ENCODE data around the gene PCTP.

Gene PCTP

GRCh38 chr17:55727275-55727674 lies 23.6 kb upstream of the PCTP start:
- TF ChIP-seq FOXP2 (optimal IDR thresholded peaks at IDR 0.05; ENCODE audit: borderline replicate concordance, extremely low read depth, extremely low read length, insufficient read depth) (no peak), TAF1 (IDR thresholded peaks at IDR 0.05; ENCODE audit: borderline replicate concordance, insufficient read depth, low read length) (no peak), REST (IDR thresholded peaks at IDR 0.05; ENCODE audit: insufficient read depth in 1 of 2, low read depth in 2 of 2, low read length in 2 of 2) (no peak)

- TF ChIP-seq TAF1 (IDR thresholded peaks at IDR 0.05; ENCODE audit: borderline replicate concordance, insufficient read depth, low read length) (no peak), SIN3A (IDR thresholded peaks at IDR 0.05; ENCODE audit: borderline replicate concordance, insufficient read depth, low read length) (no peak), POLR2AphosphoS5 (IDR thresholded peaks at IDR 0.05; ENCODE audit: low read depth, low read length) (no peak), FOXP2 (optimal IDR thresholded peaks at IDR 0.05; ENCODE audit: borderline replicate concordance, extremely low read depth, extremely low read length, insufficient read depth) (no peak), REST (IDR thresholded peaks at IDR 0.05; ENCODE audit: insufficient read depth in 1 of 2, low read depth in 2 of 2, low read length in 2 of 2) (no peak)
Measured at GRCh38 chr17:55727920-55728319, 22.9 kb upstream of the PCTP start.

GRCh38 chr17:55728361-55728760 lies 22.5 kb upstream of the PCTP start:
- TF ChIP-seq FOXP2 (optimal IDR thresholded peaks at IDR 0.05; ENCODE audit: borderline replicate concordance, extremely low read depth, extremely low read length, insufficient read depth) (no peak), TAF1 (IDR thresholded peaks at IDR 0.05; ENCODE audit: borderline replicate concordance, insufficient read depth, low read length) (no peak), SIN3A (IDR thresholded peaks at IDR 0.05; ENCODE audit: borderline replicate concordance, insufficient read depth, low read length) (no peak)

GRCh38 chr17:55728833-55729232 lies 22.0 kb upstream of the PCTP start:
- TF ChIP-seq REST (IDR thresholded peaks at IDR 0.05; ENCODE audit: insufficient read depth in 1 of 2, low read depth in 2 of 2, low read length in 2 of 2) (no peak), SIN3A (IDR thresholded peaks at IDR 0.05; ENCODE audit: borderline replicate concordance, insufficient read depth, low read length) (no peak), FOXP2 (optimal IDR thresholded peaks at IDR 0.05; ENCODE audit: borderline replicate concordance, extremely low read depth, extremely low read length, insufficient read depth) (no peak), POLR2AphosphoS5 (IDR thresholded peaks at IDR 0.05; ENCODE audit: low read depth, low read length) (no peak), TAF1 (IDR thresholded peaks at IDR 0.05; ENCODE audit: borderline replicate concordance, insufficient read depth, low read length) (no peak)

GRCh38 chr17:55729484-55729883 lies 21.4 kb upstream of the PCTP start:
- TF ChIP-seq SIN3A (IDR thresholded peaks at IDR 0.05; ENCODE audit: borderline replicate concordance, insufficient read depth, low read length) = no peak
- TF ChIP-seq POLR2AphosphoS5 (IDR thresholded peaks at IDR 0.05; ENCODE audit: low read depth, low read length) = no peak

DNA sequence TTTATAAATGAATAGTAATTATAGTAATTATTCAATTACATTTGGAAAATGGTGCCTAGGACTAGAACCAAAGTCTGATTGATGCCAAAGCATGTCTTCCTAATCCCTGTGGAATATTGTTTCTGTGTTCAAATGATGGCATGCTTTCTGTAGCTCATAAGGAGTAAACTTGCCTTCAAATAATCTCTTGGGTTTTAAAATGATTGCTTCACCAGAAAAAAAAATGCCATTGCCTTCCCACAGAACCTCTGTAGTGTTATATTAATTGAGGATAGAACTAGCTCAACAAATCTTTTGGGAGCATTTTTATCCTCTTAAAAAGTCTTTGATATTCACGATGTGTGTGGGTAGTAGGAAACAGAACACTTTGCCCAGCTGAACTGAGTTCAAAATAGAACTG lies 20.5 kb upstream of the PCTP start:
- TF ChIP-seq SIN3A (IDR thresholded peaks at IDR 0.05; ENCODE audit: borderline replicate concordance, insufficient read depth, low read length) (no peak), TAF1 (IDR thresholded peaks at IDR 0.05; ENCODE audit: borderline replicate concordance, insufficient read depth, low read length) (no peak)

- TF ChIP-seq FOXP2 (optimal IDR thresholded peaks at IDR 0.05; ENCODE audit: borderline replicate concordance, extremely low read depth, extremely low read length, insufficient read depth) (no peak), TAF1 (IDR thresholded peaks at IDR 0.05; ENCODE audit: borderline replicate concordance, insufficient read depth, low read length) (no peak), REST (IDR thresholded peaks at IDR 0.05; ENCODE audit: insufficient read depth in 1 of 2, low read depth in 2 of 2, low read length in 2 of 2) (no peak), POLR2AphosphoS5 (IDR thresholded peaks at IDR 0.05; ENCODE audit: low read depth, low read length) (no peak), SIN3A (IDR thresholded peaks at IDR 0.05; ENCODE audit: borderline replicate concordance, insufficient read depth, low read length) (no peak)
Measured at GRCh38 chr17:55730808-55731207, 20.0 kb upstream of the PCTP start.
